ENCODE data around the gene CNNM1.

The CNNM1 gene
- long read RNA-seq, donor 1, result 0 reads
- long read RNA-seq, donor 2, result 0 reads
- long read RNA-seq, donor 3, result 0 reads
- long read RNA-seq, donor 4, result 0 reads
- long read RNA-seq, donor 5, result 0 reads
- long read RNA-seq, donor 6, result 0 reads
- long read RNA-seq, donor 7, full-length matches to known transcripts, result 1 of 1 reads
- long read RNA-seq, donor 7, partial matches to known transcripts, result 0 of 1 reads
- long read RNA-seq, donor 7, other reads (novel, unspliced or antisense), result 0 of 1 reads
- long read RNA-seq, donor 8, result 0 reads

- DNase-seq, result no peak
These were observed at the start of gene CNNM1 for GRCh38 chr10:99329304-99329553. Gene CNNM1 (plus strand): TSS chr10:99329356. CDS start chr10:99329388, 32 bp downstream.

GRCh38 chr10:99279626-99280111 is 49.5 kb upstream of the CNNM1 start:
- DNase-seq, result no peak

- no peak for DNase-seq
These were observed 48.7 kb upstream of the CNNM1 start for GRCh38 chr10:99280472-99280871.

- DNase-seq, result no peak
These were observed 43.3 kb upstream of the CNNM1 start for GRCh38 chr10:99285881-99286280.

DNA sequence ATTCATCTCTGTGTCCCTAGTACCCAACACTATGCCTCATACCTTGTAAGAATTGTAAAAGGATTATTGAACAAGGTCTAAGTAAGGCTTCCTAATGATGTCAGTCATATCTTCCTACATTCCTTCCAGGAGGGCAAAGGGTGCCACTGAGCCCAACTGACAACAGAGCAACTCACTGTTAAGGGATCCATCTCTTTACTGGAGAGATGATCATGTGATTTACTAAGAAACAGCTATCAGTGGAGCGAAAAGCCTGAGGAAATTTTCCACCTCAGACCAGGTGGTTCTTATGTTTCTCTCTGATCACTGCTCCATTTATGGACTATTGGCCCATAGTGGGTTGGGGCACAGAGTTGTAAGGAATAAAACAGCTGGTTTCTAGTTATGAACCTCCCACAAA is 38.9 kb upstream of the CNNM1 start:
- no peak for DNase-seq

DNA sequence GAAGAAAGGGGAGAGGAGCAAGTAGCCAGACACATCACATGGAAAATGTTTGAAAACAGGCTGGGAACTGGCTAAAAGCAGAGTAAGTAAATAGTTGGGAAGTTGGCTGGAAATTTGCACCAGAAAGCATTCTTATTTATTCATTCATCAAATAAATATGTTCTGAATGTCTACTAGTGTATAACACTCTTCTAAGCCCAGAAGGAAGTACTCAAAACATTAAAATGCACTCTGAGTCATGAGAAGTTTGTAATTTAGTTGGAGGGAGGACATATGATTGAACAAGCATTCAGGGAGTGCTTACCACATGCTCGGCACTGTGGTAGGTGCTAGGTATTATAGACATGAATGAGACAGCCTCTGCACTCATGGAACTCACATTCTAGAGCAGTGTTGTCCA is 37.0 kb upstream of the CNNM1 start:
- DNase-seq, result no peak

DNA sequence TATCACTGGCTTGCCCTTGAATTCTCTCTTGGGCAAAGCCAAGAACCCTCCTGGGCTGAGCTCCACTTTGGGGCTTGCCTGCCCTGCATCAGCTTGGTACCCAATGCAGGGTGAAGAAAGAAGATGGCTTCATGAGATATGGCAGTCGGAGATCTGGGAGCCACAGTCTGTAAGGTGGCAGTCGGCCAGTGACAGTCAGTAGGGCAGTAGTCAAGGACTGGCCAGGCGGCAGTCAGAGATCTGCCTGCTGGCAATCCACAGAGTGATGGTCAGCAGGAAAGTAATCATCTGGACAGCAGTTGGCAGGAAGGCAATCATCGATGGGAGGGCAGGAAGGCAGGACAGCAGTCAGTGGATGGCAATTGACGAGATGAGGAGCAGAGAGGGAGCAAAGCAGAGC is 32.6 kb upstream of the CNNM1 start:
- no peak for DNase-seq

DNA sequence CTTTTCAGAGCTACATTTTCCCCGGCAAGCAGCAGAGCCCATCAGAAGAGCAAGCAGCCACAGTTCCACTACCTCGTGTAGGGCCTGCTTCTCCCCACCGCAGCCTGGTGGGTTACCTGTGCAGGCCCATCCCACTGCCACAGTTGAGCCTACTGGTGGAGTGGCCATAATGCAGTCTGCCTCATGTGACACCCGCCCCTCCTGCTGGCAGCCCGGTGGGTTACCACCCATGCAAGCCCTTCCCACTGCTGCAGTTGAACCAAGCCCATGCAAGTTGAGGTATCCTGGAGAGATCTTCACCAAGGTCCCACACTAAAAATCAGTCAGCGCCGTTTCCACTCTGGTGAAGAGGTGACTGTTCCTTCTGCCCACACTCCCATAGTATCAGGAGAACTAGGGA is 32.1 kb upstream of the CNNM1 start:
- DNase-seq, result no peak

GRCh38 chr10:99303899-99304861 is 25.0 kb upstream of the CNNM1 start:
- DNase-seq, result no peak

GRCh38 chr10:99304862-99305229 is 24.3 kb upstream of the CNNM1 start:
- no peak for DNase-seq

DNA sequence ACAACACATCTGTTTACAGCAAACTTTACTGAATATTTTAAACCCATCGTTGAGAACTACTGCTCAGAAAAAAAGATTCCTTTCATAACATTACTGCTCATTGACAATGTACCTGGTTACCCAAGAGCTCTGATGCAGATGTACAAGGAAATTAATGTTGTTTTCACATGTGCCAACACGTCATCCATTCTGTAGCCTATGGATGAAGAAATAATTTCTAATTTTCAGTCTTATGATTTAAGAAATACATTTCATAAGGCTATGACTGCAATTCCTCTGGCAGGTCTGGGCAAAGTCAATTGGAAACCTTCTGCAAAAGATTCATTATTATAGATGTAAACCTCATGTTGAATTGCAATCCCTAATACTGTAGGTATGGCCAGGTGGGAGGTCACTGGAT is 16.7 kb upstream of the CNNM1 start:
- no peak for DNase-seq

DNA sequence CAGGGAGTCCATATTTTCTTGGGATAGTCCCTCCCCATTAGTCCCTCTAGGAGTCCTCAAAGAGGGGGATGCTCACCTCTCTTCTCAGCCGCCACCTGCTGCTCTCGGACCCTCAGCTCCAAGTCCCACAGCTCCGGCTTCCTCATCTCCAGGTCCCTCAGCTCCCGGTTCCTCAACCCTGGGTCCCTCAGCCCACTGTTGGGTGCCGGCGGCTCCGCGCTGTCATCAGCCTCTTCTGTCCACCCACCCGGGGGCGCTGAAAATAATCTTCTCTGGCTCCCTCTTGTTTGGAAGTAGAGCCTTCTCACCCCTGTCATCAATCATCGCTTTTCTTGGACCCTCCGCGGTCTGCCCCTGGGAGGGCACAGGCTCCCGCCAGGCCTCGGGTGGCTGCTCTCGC is 13.3 kb upstream of the CNNM1 start:
- DNase-seq, result no peak

GRCh38 chr10:99316374-99316773 is 12.8 kb upstream of the CNNM1 start:
- no peak for DNase-seq

GRCh38 chr10:99318048-99318447 is 11.1 kb upstream of the CNNM1 start:
- DNase-seq, result no peak

- DNase-seq, result no peak
These were observed 10.7 kb upstream of the CNNM1 start for GRCh38 chr10:99318475-99318874.

GRCh38 chr10:99325281-99325680 is 3.9 kb upstream of the CNNM1 start:
- no peak for DNase-seq

DNA sequence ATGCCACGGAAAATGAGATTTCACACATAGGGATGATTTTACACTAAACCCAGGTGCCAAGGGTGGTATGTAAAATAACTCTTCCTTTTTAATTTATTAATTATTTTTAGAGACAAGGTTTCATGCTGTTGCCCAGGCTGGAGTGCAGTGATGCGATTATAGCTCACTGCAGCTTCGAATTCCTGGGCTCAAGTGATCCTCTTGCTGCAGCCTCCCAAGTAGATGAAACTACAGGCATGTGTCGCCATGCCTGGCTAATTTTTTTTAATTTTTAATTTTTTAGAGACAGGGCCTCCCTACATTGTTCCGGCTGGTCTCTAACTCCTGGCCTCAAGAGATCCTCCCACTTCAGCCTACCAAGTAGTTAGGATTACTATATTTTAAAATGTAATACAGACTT is 2.3 kb upstream of the CNNM1 start:
- no peak for DNase-seq

GRCh38 chr10:99328579-99329303 is 415 bp upstream of the CNNM1 start:
- DNase-seq, result no peak

DNA sequence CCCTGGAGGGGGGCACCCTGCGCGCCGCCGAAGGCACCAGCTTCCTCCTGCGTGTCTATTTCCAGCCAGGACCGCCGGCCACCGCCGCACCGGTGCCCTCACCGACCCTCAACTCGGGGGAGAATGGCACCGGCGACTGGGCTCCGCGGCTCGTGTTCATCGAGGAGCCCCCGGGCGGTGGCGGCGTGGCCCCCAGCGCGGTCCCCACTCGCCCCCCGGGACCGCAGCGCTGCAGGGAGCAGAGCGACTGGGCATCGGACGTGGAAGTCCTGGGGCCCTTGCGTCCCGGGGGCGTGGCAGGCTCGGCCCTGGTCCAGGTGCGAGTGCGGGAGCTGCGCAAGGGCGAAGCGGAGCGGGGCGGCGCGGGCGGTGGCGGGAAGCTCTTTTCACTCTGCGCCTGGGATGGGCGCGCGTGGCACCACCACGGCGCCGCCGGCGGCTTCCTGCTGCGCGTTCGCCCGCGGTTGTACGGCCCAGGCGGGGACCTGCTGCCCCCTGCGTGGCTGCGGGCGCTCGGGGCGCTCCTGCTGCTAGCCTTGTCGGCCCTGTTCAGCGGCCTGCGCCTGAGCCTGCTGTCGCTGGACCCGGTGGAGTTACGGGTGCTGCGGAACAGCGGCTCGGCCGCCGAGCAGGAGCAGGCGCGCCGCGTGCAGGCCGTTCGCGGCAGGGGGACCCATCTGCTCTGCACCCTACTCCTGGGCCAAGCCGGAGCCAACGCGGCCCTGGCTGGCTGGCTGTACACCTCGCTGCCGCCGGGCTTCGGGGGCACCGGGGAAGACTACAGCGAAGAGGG is 594 bp downstream of the CNNM1 start:
- peak; percentile 73 for DNase-seq

GRCh38 chr10:99330347-99330924 is 1.3 kb downstream of the CNNM1 start:
- no peak for DNase-seq

GRCh38 chr10:99331207-99331803 is 2.1 kb downstream of the CNNM1 start:
- DNase-seq, result peak; percentile 20
